LNCAP (cell line): ENCODE results near the gene MAML2.

Experiments used
- CTCF ChIP-seq: fragments of 450-650 bp; IDR thresholded peaks from 2 replicates; pipeline ENCODE4 v1.5.1; 2017; ENCODE audit warnings: mild to moderate bottlenecking

Gene MAML2

DNA sequence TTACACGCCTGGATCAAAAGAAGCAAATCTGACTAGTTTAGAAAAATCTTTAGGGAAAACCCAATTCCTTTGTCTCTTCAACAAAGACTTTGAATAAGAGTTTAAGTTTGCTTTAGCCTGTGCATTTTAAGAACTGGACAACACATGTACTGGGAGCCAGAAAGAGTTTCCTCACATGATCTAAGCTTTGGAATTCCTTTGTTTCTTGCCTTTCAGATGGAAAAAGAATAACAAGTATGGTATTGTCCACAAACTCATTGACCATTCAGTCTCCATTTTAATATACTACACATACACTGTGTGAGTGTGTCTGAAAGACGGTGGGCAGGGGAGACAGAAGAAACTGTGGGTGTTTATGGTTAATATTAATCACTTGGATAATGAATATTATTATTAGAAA, 205.6 kb downstream of the MAML2 start:
- no peak for TF ChIP-seq CTCF

- TF ChIP-seq CTCF: no peak
Measured at GRCh38 chr11:96136613-96137298, 206.2 kb downstream of the MAML2 start.

- no peak for TF ChIP-seq CTCF
Measured at GRCh38 chr11:96134602-96135001, 208.4 kb downstream of the MAML2 start.

- TF ChIP-seq CTCF: no peak
Measured at GRCh38 chr11:96132437-96132836, 210.6 kb downstream of the MAML2 start.

DNA sequence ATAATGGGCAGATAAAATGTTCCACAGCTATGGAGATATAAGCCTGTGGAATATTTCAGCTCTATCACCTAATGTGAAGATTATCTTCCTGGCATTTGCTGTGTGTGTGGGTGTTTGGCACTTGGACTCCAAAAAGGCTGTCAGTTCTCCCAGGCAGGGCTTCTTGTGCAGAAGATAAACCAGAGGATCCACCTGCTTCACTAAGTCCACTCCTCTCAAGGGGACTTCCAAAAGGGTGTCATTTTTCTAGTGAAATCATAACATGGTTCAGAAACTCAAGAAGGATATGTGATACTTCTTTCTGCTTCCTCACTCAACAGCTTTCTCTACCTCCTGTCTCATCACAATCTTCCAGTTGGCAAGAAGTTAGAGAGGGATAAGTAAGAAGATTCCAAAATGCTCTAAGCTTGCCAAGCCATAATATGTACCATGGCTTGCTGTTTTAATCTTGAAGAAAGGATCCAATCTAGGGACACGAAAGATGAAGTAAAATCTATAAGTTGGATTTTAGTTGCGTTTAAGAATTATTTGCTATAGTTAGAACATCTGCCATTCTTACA, 212.9 kb downstream of the MAML2 start:
- TF ChIP-seq CTCF: no peak

DNA sequence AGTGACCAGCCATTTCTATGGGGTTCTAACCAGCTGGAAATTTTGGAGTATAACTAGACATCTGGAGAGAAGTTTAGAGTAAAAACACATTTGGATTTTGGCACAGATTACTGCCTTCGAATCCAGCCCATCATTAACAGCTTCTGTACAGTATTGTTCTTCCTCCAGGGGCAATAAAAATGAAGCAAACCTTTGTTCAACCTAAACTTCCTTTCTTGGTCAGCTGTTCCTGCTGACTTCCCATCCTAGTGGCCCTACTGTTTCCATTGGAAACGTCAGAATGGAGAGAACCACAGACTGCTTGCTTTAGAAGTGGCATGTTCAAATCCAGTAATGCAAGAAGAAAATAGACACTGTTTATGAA, 215.4 kb downstream of the MAML2 start:
- TF ChIP-seq CTCF: no peak

DNA sequence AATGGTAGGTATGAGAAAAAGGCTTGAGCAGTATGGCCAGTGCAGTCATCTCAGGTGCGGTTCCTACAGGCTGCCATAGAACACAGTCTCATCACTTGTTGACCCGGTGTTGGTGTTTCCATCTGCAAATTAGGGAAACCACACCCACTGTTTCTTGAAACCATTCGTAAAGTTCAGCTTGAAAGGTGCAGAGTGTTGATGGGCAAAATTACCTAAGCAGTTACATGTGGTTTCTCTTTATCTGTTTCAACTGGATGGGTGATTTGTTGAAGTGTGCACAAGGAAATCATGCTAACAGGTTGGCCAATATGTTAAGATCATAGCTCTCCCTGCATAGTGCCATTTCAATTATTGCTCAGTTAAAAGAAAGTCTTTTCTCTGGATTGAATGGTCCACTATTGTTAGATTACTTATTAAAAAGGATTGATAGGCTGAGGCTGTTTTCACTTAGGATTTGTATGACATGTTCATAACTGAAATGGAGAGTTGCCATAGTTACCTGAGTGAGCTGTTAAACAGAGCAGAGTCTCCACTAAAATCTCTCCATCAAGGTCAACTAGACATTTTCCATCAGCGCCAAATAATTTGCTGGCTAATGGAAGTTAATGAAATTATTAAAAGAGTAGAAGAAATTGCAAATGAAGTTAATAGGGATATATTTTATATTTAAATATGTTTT, 215.9 kb downstream of the MAML2 start:
- TF ChIP-seq CTCF: no peak
